Thyroid gland (tissue), 4 donors: ENCODE measurements around the gene LUM.

Source experiments
- POLR2A ChIP-seq, 2 donors: fragments of 450-650 bp; IDR thresholded peaks; one replicate each; pipeline ENCODE4 v1.6.1; 2017; ENCODE audit warnings: antibody characterized with exemption in 2 of 2, mild to moderate bottlenecking in 2 of 2, moderate library complexity in 1 of 2
- TF ChIP-seq, protein P1 (sequence below), 6 experiments: fragments of 200-600 bp in 3 of 6; fragments of 450-650 bp in 3 of 6; sonication (generic) in 3 of 6; IDR thresholded peaks; one replicate each; pipeline ENCODE4 v1.5.1; 2016 to 2019; ENCODE audit warnings: antibody characterized with exemption in 6 of 6, mild to moderate bottlenecking in 2 of 6, inconsistent platforms in 1 of 6, moderate library complexity in 1 of 6

DNA sequence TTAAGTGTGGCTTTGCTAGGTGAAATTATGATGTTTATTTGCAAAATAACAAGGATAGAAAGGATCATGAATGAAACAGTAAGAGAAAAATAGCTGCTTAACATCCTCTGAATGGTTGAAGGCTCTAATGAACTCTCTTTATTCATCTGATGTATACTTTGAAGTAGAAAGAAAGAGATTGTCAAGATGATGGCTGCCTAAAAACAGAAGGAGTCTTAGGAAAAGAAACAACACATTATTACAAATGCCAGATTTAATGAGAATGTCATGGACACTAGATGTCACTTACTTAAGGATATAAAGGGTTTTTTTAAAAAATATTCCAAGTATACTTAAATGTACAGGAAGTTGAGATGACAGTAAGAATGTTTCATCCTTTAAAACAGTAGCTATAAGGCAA is 49.7 kb upstream of the LUM start:
- TF ChIP-seq, protein P1, sequence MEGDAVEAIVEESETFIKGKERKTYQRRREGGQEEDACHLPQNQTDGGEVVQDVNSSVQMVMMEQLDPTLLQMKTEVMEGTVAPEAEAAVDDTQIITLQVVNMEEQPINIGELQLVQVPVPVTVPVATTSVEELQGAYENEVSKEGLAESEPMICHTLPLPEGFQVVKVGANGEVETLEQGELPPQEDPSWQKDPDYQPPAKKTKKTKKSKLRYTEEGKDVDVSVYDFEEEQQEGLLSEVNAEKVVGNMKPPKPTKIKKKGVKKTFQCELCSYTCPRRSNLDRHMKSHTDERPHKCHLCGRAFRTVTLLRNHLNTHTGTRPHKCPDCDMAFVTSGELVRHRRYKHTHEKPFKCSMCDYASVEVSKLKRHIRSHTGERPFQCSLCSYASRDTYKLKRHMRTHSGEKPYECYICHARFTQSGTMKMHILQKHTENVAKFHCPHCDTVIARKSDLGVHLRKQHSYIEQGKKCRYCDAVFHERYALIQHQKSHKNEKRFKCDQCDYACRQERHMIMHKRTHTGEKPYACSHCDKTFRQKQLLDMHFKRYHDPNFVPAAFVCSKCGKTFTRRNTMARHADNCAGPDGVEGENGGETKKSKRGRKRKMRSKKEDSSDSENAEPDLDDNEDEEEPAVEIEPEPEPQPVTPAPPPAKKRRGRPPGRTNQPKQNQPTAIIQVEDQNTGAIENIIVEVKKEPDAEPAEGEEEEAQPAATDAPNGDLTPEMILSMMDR (IDR thresholded peaks at IDR 0.05): no peak
- TF ChIP-seq POLR2A (IDR thresholded peaks at IDR 0.05): no peak
